Glutamatergic neuron (in vitro differentiated cells): ENCODE results near the gene SYT1. TPM values are rescaled to one million over a fixed set of nuclear protein-coding genes. Genes with fewer than 3 reads are reported as not detected.

Source experiments
- DNase-seq: peaks from one replicate; pipeline ENCODE4 v3.0.0; 2022
- H3K27ac Mint-ChIP-seq: one replicate; pipeline ENCODE4 v1.8.0; 2020; ENCODE audit warnings: mild to moderate bottlenecking, mixed read lengths, inconsistent platforms; ENCODE audit not compliant: unreplicated experiment
- H3K27me3 Mint-ChIP-seq: one replicate; pipeline ENCODE4 v1.8.0; 2020; ENCODE audit warnings: mild to moderate bottlenecking, moderate library complexity, mixed read lengths, inconsistent platforms; ENCODE audit not compliant: unreplicated experiment
- H3K36me3 Mint-ChIP-seq: one replicate; pipeline ENCODE4 v1.8.0; 2020; ENCODE audit warnings: mild to moderate bottlenecking, mixed read lengths, inconsistent platforms; ENCODE audit not compliant: unreplicated experiment
- H3K4me1 Mint-ChIP-seq: one replicate; pipeline ENCODE4 v1.8.0; 2020; ENCODE audit warnings: mild to moderate bottlenecking, low read depth, mixed read lengths, inconsistent platforms; ENCODE audit not compliant: unreplicated experiment
- H3K4me3 Mint-ChIP-seq: one replicate; pipeline ENCODE4 v1.8.0; 2020; ENCODE audit warnings: mild to moderate bottlenecking, mixed read lengths, inconsistent platforms; ENCODE audit not compliant: unreplicated experiment
- H3K9me3 Mint-ChIP-seq: one replicate; pipeline ENCODE4 v1.8.0; 2020; ENCODE audit warnings: mild to moderate bottlenecking, moderate library complexity, mixed read lengths, inconsistent platforms; ENCODE audit not compliant: unreplicated experiment
- CTCF ChIP-seq: fragments of 200-600 bp; sonication (generic); IDR thresholded peaks from one replicate; pipeline ENCODE4 v1.5.0; 2021; ENCODE audit not compliant: partially characterized antibody, unreplicated experiment
- total RNA-seq: library from RNA; stranded (reverse); fragmentation: NEBNext Ultra II Directional; extraction: Animal tissue kit (Norgen Biotek cat#: 25700); gene quantifications from one replicate; pipeline ENCODE4 v1.2.1, GENCODE V29; 2021; ENCODE audit not compliant: unreplicated experiment

Gene SYT1
- total RNA-seq, 1 donor from 2014 or later, result 155 TPM

GRCh38 chr12:79347866-79348265 lies 483.3 kb downstream of the SYT1 start:
- Mint-ChIP-seq H3K27ac (peak overlapping the region; percentile 11), H3K27me3 (peaks cover 4% of the 10 kb centered on the region), H3K4me3 (no peak overlapping the region), H3K9me3 (peaks cover 9% of the 10 kb centered on the region), H3K36me3 (peaks cover 8% of the 10 kb centered on the region), H3K4me1 (peaks cover 42% of the 10 kb centered on the region)
- no peak for TF ChIP-seq CTCF
- no peak for DNase-seq

- DNase-seq, result no peak
- Mint-ChIP-seq H3K4me3 (peak overlapping the region; percentile 23), H3K4me1 (peaks cover 47% of the 10 kb centered on the region), H3K27ac (peak overlapping the region; percentile 0), H3K36me3 (peaks cover 8% of the 10 kb centered on the region), H3K9me3 (peaks cover 16% of the 10 kb centered on the region), H3K27me3 (peaks cover 7% of the 10 kb centered on the region)
- no peak for TF ChIP-seq CTCF
Observed at GRCh38 chr12:79351251-79351650, 486.7 kb downstream of the SYT1 start.

- Mint-ChIP-seq H3K36me3 (peaks cover 5% of the 10 kb centered on the region), H3K27me3 (peaks cover 8% of the 10 kb centered on the region), H3K27ac (no peak overlapping the region), H3K9me3 (peaks cover 7% of the 10 kb centered on the region), H3K4me1 (peaks cover 27% of the 10 kb centered on the region), H3K4me3 (no peak overlapping the region)
- no peak for TF ChIP-seq CTCF
- DNase-seq, result no peak
Observed at GRCh38 chr12:79356216-79356615, 491.6 kb downstream of the SYT1 start.

GRCh38 chr12:79357048-79357447 lies 492.5 kb downstream of the SYT1 start:
- H3K36me3 Mint-ChIP-seq, result peaks cover 5% of the 10 kb centered on the region
- H3K9me3 Mint-ChIP-seq, result peaks cover 7% of the 10 kb centered on the region
- no peak overlapping the region for H3K4me3 Mint-ChIP-seq
- H3K4me1 Mint-ChIP-seq, result peaks cover 19% of the 10 kb centered on the region
- TF ChIP-seq CTCF, result no peak
- no peak for DNase-seq
- H3K27ac Mint-ChIP-seq, result no peak overlapping the region
- H3K27me3 Mint-ChIP-seq, result peaks cover 8% of the 10 kb centered on the region

GRCh38 chr12:79358716-79359300 lies 494.2 kb downstream of the SYT1 start:
- no peak for TF ChIP-seq CTCF
- Mint-ChIP-seq H3K27ac (no peak overlapping the region), H3K4me3 (no peak overlapping the region), H3K27me3 (peaks cover 8% of the 10 kb centered on the region), H3K36me3 (peaks cover 5% of the 10 kb centered on the region), H3K4me1 (peaks cover 6% of the 10 kb centered on the region), H3K9me3 (peaks cover 9% of the 10 kb centered on the region)
- DNase-seq, result no peak
